Fibroblast of villous mesenchyme (primary cell): ENCODE data around the gene C2CD3. TPM values are rescaled to one million over a fixed set of nuclear protein-coding genes. Genes with fewer than 3 reads are reported as not detected.
"Not testable (repeated sequence)": the region's sequence is repeated elsewhere in the genome, so short reads cannot be mapped to it uniquely, and the experiment has no call there.

Experiments
- DNase-seq: peaks from one replicate; pipeline ENCODE4 v3.0.0-alpha.2; 2010; ENCODE audit warnings: low read depth
- H3K4me3 ChIP-seq: 2 replicates; pipeline ENCODE4 v1.5.1; 2011; ENCODE audit warnings: low read depth, mild to moderate bottlenecking, low read length
- total RNA-seq: library from RNA; depleted of rRNA; stranded (reverse); fragments of >200 nt; gene quantifications from 2 replicates; pipeline ENCODE4 v1.2.3, GENCODE V29; 2012
- TF ChIP-seq, protein P1 (sequence below): IDR thresholded peaks from 2 replicates; pipeline ENCODE4 v1.5.1; 2012; ENCODE audit warnings: low read depth, mild to moderate bottlenecking, low read length; ENCODE audit not compliant: insufficient read depth

The C2CD3 gene
- total RNA-seq, 1 donor: 54.4 TPM

- H3K4me3 ChIP-seq: no peak overlapping the region
- TF ChIP-seq, protein P1, sequence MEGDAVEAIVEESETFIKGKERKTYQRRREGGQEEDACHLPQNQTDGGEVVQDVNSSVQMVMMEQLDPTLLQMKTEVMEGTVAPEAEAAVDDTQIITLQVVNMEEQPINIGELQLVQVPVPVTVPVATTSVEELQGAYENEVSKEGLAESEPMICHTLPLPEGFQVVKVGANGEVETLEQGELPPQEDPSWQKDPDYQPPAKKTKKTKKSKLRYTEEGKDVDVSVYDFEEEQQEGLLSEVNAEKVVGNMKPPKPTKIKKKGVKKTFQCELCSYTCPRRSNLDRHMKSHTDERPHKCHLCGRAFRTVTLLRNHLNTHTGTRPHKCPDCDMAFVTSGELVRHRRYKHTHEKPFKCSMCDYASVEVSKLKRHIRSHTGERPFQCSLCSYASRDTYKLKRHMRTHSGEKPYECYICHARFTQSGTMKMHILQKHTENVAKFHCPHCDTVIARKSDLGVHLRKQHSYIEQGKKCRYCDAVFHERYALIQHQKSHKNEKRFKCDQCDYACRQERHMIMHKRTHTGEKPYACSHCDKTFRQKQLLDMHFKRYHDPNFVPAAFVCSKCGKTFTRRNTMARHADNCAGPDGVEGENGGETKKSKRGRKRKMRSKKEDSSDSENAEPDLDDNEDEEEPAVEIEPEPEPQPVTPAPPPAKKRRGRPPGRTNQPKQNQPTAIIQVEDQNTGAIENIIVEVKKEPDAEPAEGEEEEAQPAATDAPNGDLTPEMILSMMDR: peak; percentile 42
- DNase-seq: peak; percentile 28
Measured at GRCh38 chr11:74090701-74091100, 80.1 kb downstream of the C2CD3 start.

DNA sequence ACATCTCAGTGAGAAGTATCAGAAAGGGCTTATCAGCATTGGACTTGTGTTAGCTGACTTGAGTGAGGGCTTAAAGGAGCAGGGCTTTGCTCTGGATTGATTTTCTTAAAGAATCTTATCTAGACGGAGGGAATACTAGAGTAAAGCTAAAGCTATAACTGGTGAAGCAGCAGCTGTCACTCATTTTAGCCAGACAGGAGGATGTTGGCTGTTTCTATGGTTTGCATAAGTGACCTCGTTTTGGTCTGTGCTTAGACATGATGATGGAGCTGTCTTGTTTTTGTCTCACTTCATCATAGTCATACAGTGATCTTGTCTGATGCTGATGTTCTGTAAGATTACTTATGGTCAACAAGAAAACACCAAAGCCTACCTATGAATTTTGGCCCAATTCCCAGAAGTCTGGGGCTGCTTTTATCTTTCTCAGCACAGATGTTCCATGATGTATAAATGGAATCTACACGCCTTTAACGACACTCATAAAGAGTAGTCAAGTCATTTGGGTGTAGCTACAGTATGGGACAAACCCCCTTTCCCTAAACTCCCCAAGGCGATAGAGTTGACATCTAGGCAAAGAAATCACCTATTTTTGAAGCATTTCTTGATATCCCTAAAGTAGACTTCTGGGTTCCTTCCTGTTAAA is 84.4 kb downstream of the C2CD3 start:
- no peak overlapping the region for H3K4me3 ChIP-seq
- TF ChIP-seq, protein P1: no peak
- DNase-seq: peak; percentile 50

GRCh38 chr11:74085542-74085892 is 85.3 kb downstream of the C2CD3 start:
- TF ChIP-seq, protein P1: no peak
- no peak overlapping the region for H3K4me3 ChIP-seq
- DNase-seq: no peak

GRCh38 chr11:74084796-74085541 is 85.8 kb downstream of the C2CD3 start:
- TF ChIP-seq, protein P1: no peak
- no peak overlapping the region for H3K4me3 ChIP-seq
- DNase-seq: peak; percentile 46

DNA sequence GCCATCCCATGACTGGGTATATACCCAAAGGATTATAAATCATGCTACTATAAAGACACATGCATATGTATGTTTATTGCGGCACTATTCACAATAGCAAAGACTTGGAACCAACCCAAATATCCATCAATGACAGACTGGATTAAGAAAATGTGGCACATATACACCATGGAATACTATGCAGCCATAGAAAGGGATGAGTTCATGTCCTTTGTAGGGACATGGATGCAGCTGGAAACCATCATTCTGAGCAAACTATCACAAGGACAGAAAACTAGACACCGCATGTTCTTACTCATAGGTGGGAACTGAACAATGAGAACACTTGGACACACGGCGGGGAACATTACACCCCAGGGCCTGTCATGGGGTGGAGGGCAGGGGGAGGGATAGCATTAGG is 86.9 kb downstream of the C2CD3 start:
- H3K4me3 ChIP-seq, DNase-seq: not testable (repeated sequence)

DNA sequence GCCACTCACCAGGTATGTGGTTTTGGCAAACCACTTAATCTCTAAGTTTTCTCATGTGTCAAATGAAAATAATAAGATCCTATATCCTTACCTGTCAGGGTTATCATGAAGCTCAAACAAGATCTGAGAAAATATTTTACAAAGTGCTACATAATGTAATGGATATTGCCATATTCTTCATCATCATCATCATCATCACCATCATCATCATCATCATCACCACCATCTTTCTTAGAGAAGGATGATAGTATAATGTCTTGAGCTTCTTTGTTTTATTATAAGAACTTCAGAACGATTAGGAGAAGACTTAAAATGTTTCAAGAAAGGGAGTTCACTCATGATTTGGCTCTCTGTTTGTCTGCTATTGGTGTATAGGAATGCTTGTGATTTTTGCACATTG is 89.4 kb downstream of the C2CD3 start:
- no peak for DNase-seq

DNA sequence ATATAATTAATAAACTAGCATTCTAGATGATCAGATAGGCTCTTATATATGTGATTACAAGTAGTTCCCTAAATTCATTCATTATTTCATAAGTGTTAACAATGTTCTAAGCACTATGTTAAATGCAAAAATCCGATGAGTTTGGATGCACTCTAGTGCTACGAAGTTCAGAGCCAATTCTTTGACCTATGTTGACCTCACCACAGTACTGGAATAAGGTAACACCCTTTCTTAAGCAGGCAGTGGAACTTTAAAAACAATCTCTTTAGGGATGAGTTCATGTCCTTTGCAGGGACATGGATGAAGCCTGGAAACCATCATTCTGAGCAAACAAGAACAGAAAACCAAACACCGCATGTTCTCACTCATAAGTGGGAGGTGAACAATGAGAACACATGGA is 93.6 kb downstream of the C2CD3 start:
- no peak overlapping the region for H3K4me3 ChIP-seq
- DNase-seq: no peak
- TF ChIP-seq, protein P1: no peak

More for the DNA sequence above, 89.4 kb downstream of the C2CD3 start:
- TF ChIP-seq, protein P1: no peak
- no peak overlapping the region for H3K4me3 ChIP-seq
